K562 (cell line): ENCODE results near the gene LIPF. TPM values are rescaled to one million over a fixed set of nuclear protein-coding genes. Genes with fewer than 3 reads are reported as not detected.

Experiments used
- ATAC-seq: fragments of 200-7000 bp; cut with Tn5 transposase; 3 replicates; pipeline ENCODE4 v1.9.1; 2020; ENCODE audit warnings: moderate library complexity
- BruUV-seq: library from RNA; stranded (reverse); fragments of 400-500 nt; replicated peaks from 2 replicates; lab custom pipeline; 2021; lab: Mats Ljungman, UMichigan
- CTCF ChIA-PET: fragments of 300-600 bp; formaldehyde crosslinking; extraction: SDS; loops from one replicate; lab custom pipeline; 2021; ENCODE audit warnings: low intra/inter-chr PET ratio; lab: Yijun Ruan, JAX
- POLR2A ChIA-PET: fragments of 300-600, 350-650 bp; sonication (Branson Sonifier 250); formaldehyde crosslinking; extraction: SDS; loops from one replicate; lab custom pipeline; 2021; ENCODE audit warnings: antibody characterized with exemption, inconsistent platforms; lab: Yijun Ruan, JAX
- DNase-seq, 4 experiments: peaks; one replicate each; pipeline versions ENCODE4 v3.0.0 to v3.0.0-alpha.2; 2011 to 2018; ENCODE audit warnings: low spot score in 3 of 4, mixed read lengths in 3 of 4; ENCODE audit errors: extremely low read depth in 1 of 4
- FAIRE-seq: peaks from 2 replicates; lab custom pipeline; 2011; peaks lifted over from hg19 to GRCh38; lab: Jason Lieb, UNC
- H2AFZ ChIP-seq: 2 replicates; pipeline ENCODE4 v1.6.0; 2011; ENCODE audit warnings: low read depth, low read length, control low read depth, inconsistent platforms
- H3K27ac ChIP-seq: fragments of 200-600 bp; 3 replicates; pipeline ENCODE4 v1.8.0; 2011; ENCODE audit warnings: low read depth, mild to moderate bottlenecking, control low read depth, inconsistent platforms, low read length, moderate library complexity, mixed read lengths; ENCODE audit errors: extremely low read depth
- H3K27me3 ChIP-seq, 2 experiments: fragments of 300-600 bp in 1 of 2; 2 replicates in 1 of 2; 3 replicates in 1 of 2; pipeline versions ENCODE4 v1.6.0 to v1.8.0; 2011; ENCODE audit warnings: inconsistent platforms in 2 of 2, low read length in 2 of 2, mild to moderate bottlenecking in 1 of 2, mixed read lengths in 1 of 2, moderate library complexity in 1 of 2; ENCODE audit not compliant: control insufficient read depth in 2 of 2, insufficient read depth in 2 of 2
- H3K36me3 ChIP-seq: fragments of 300-600 bp; 3 replicates; pipeline ENCODE4 v1.8.0; 2011; ENCODE audit warnings: mild to moderate bottlenecking, low read length, inconsistent platforms; ENCODE audit not compliant: control insufficient read depth, insufficient read depth
- H3K4me1 ChIP-seq, 2 experiments: fragments of 200-600 bp in 1 of 2; replicated peaks in 1 of 2; 2 replicates in 1 of 2; 3 replicates in 1 of 2; pipeline versions ENCODE4 v1.5.1 to v1.8.0; 2011; ENCODE audit warnings: inconsistent platforms in 2 of 2, low read length in 2 of 2, mild to moderate bottlenecking in 1 of 2, mixed read lengths in 1 of 2, moderate library complexity in 1 of 2; ENCODE audit not compliant: control insufficient read depth in 2 of 2, insufficient read depth in 2 of 2
- H3K4me2 ChIP-seq: 2 replicates; pipeline ENCODE4 v1.6.1; 2011; ENCODE audit warnings: low read length, control low read depth, inconsistent platforms, mixed read lengths; ENCODE audit not compliant: insufficient read depth
- H3K4me3 ChIP-seq: fragments of 200-600 bp; sonication (generic), shearing (Covaris generic); 2 replicates; pipeline ENCODE4 v1.5.1; 2016; ENCODE audit warnings: control low read depth, inconsistent platforms
- H3K79me2 ChIP-seq: fragments of 200-600 bp; 3 replicates; pipeline ENCODE4 v1.8.0; 2011; ENCODE audit warnings: low read length, inconsistent platforms; ENCODE audit not compliant: control insufficient read depth, insufficient read depth
- H3K9ac ChIP-seq, 2 experiments: 2 replicates each; pipeline versions ENCODE4 v1.6.0 to v1.6.1; 2011; ENCODE audit warnings: low read depth in 2 of 2, low read length in 2 of 2, control low read depth in 1 of 2, inconsistent platforms in 1 of 2, mild to moderate bottlenecking in 1 of 2, mixed read lengths in 1 of 2; ENCODE audit not compliant: insufficient read depth in 1 of 2
- H3K9me1 ChIP-seq: one replicate; pipeline ENCODE4 v1.6.0; 2011; ENCODE audit warnings: inconsistent platforms, mild to moderate bottlenecking, low read length, moderate library complexity; ENCODE audit not compliant: control insufficient read depth, insufficient read depth
- H3K9me3 ChIP-seq: replicated peaks from 2 replicates; pipeline ENCODE4 v1.5.1; 2011; ENCODE audit warnings: low read depth, low read length, inconsistent platforms; ENCODE audit not compliant: control insufficient read depth, insufficient read depth
- H4K20me1 ChIP-seq: replicated peaks from 2 replicates; pipeline ENCODE4 v1.6.1; 2011; ENCODE audit warnings: low read length, inconsistent platforms, mixed read lengths; ENCODE audit not compliant: control insufficient read depth, insufficient read depth
- ETV1 ChIP-seq: fragments of 450-650 bp; conservative IDR thresholded peaks from 2 replicates; pipeline ENCODE4 v1.6.1; 2016; ENCODE audit warnings: missing genetic modification characterization, control low read depth, low read depth, missing compliant biosample characterization
- HOMEZ ChIP-seq: fragments of 250-450 bp; sonication (Bioruptor Pico); IDR thresholded peaks from 2 replicates; pipeline ENCODE4 v1.4.0; 2020; ENCODE audit warnings: mild to moderate bottlenecking, moderate library complexity
- RNF219 ChIP-seq: fragments of 250-450 bp; sonication (Bioruptor Pico); IDR thresholded peaks from 2 replicates; pipeline ENCODE4 v1.5.0; 2022; ENCODE audit warnings: mild to moderate bottlenecking
- SMARCE1 ChIP-seq: fragments of 450-650 bp; IDR thresholded peaks from 2 replicates; pipeline ENCODE4 v1.7.1; 2016; ENCODE audit warnings: mild to moderate bottlenecking
- ZFP1 ChIP-seq: fragments of 450-650 bp; formaldehyde crosslinking; IDR thresholded peaks from 2 replicates; pipeline ENCODE4 v1.4.0; 2020; ENCODE audit warnings: mild to moderate bottlenecking, mixed read lengths
- ZNF436 ChIP-seq: fragments of 250-450, 450-650 bp; sonication (Bioruptor Pico); formaldehyde crosslinking; IDR thresholded peaks from 2 replicates; pipeline ENCODE4 v1.7.0; 2020; ENCODE audit warnings: mild to moderate bottlenecking
- ZNF655 ChIP-seq: fragments of 250-450 bp; sonication (Bioruptor Pico); IDR thresholded peaks from 2 replicates; pipeline ENCODE4 v1.5.0; 2021
- WGBS: fragments of 100-300 bp; shearing (Covaris generic); methylation state at CpG from one replicate; pipeline ENCODE4 v1.1.6; 2016; ENCODE audit warnings: low coverage, mixed read lengths; ENCODE audit not compliant: insufficient coverage; ENCODE audit errors: missing lambda C conversion rate; 5-methylcytosine and 5-hydroxymethylcytosine counted together
- in situ Hi-C: fragments of 300-500 bp; cut with MboI; formaldehyde crosslinking; loops from 4 replicates; pipeline ENCODE4 v1.15.0; 2018; ENCODE audit warnings: inconsistent platforms, mixed read lengths
- intact Hi-C: fragments of 100-400 bp; cut with micrococcal nuclease; formaldehyde crosslinking; loops from 2 replicates; pipeline ENCODE4 v1.14.2; 2022
- polyA plus RNA-seq, 8 experiments: library from polyadenylated mRNA; depleted of rRNA in 4 of 8; stranded (reverse) in 5 of 8; unstranded in 3 of 8; fragments of >200 nt; fragmentation: Nextera tagmentation in 2 of 8; fragmentation: Illumina TruSeq in 1 of 8; extraction: Ambion mirVana in 2 of 8; extraction: Trizol in 1 of 8; gene quantifications; 2 replicates each; pipeline versions ENCODE4 v1.2.1 to v1.2.3, GENCODE V29; 2011 to 2014; ENCODE audit warnings: inconsistent platforms in 1 of 8, missing spikeins in 1 of 8
- total RNA-seq, 7 experiments: library from RNA; depleted of rRNA in 6 of 7; stranded (reverse); fragments of >200 nt in 6 of 7; fragmentation: Illumina TruSeq in 2 of 7; extraction: Trizol in 2 of 7; gene quantifications; 2 replicates each; pipeline versions ENCODE4 v1.2.1 to v1.2.3, GENCODE V29; 2011 to 2021; ENCODE audit warnings: low replicate concordance in 1 of 7

The LIPF gene
- total and polyA plus RNA-seq, 9 of the 15 experiments (the other 6 are each of a cell fraction or from before 2014, with no cell fraction given), result not detected

- ChIA-PET POLR2A (no interaction called here), CTCF (no interaction called here)
- Histone ChIP-seq H3K4me3 (no peak overlapping the region), H3K4me1 (no peaks in the 10 kb centered on the region), H4K20me1 (no peaks in the 10 kb centered on the region), H3K36me3 (no peaks in the 10 kb centered on the region), H3K4me2 (no peak overlapping the region), H3K9me1 (no peaks in the 10 kb centered on the region), H3K79me2 (no peaks in the 10 kb centered on the region), H3K27ac (no peak overlapping the region), H2AFZ (no peak overlapping the region), H3K9me3 (no peaks in the 10 kb centered on the region), H3K27me3 (no peaks in the 10 kb centered on the region), H3K9ac (no peak overlapping the region)
- in situ Hi-C loops, result no loop called here
- 4% methylated on average over 4 of the region's 4 CpGs for WGBS
- DNase-seq (no peak), ATAC-seq (no peak), FAIRE-seq (no peak)
- BruUV-seq, result no TSS peak
- intact Hi-C loops, result no loop called here
- TF ChIP-seq RNF219 (CRISPR knock-in tag) (no peak), ETV1 (tag) (no peak), ZFP1 (CRISPR knock-in tag) (no peak), SMARCE1 (no peak), HOMEZ (CRISPR knock-in tag) (no peak), ZNF436 (CRISPR knock-in tag) (no peak), ZNF655 (CRISPR knock-in tag) (no peak)
These were observed 57.1 kb downstream of the LIPF start for GRCh38 chr10:88721392-88721791.
